Keratinocyte (primary cell): ENCODE measurements around the gene GDPD5.

Experiments used
- EZH2 ChIP-seq: IDR thresholded peaks from one replicate; pipeline ENCODE4 v1.6.1; 2012; ENCODE audit warnings: inconsistent platforms, mild to moderate bottlenecking, low read length, moderate library complexity
- TF ChIP-seq, protein P1 (sequence below), 3 experiments: IDR thresholded peaks in 1 of 3; conservative IDR thresholded peaks in 1 of 3; optimal IDR thresholded peaks in 1 of 3; 2 replicates in 2 of 3; 3 replicates in 1 of 3; pipeline versions ENCODE3 to v1.5.1; 2011; ENCODE audit warnings: low read length in 3 of 3, mild to moderate bottlenecking in 3 of 3, moderate library complexity in 2 of 3, control low read depth in 1 of 3, inconsistent platforms in 1 of 3; ENCODE audit not compliant: insufficient read depth in 2 of 3; ENCODE audit errors: extremely low read depth in 1 of 3

DNA sequence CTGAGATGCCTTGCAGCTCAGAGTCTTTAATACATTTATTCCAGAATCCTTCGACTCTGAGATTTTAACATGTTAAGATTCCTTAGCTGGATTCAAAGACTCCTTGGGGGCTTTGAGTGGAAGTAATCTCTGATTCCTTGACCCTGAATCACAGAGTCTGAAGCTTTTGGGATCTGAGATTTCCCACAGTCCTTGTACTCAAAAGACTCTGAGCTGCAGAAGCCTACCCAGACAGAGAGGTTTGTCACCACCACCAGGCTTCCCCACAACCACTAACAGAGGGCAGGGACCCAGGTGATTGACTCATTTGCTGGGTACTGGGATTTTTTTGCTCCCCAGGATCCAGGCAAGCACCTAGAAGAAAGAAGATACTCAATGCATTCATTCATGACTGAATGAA is 34.9 kb upstream of the GDPD5 start:
- TF ChIP-seq, protein P1, sequence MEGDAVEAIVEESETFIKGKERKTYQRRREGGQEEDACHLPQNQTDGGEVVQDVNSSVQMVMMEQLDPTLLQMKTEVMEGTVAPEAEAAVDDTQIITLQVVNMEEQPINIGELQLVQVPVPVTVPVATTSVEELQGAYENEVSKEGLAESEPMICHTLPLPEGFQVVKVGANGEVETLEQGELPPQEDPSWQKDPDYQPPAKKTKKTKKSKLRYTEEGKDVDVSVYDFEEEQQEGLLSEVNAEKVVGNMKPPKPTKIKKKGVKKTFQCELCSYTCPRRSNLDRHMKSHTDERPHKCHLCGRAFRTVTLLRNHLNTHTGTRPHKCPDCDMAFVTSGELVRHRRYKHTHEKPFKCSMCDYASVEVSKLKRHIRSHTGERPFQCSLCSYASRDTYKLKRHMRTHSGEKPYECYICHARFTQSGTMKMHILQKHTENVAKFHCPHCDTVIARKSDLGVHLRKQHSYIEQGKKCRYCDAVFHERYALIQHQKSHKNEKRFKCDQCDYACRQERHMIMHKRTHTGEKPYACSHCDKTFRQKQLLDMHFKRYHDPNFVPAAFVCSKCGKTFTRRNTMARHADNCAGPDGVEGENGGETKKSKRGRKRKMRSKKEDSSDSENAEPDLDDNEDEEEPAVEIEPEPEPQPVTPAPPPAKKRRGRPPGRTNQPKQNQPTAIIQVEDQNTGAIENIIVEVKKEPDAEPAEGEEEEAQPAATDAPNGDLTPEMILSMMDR (optimal IDR thresholded peaks at IDR 0.05 in 1 of 3, IDR thresholded peaks at IDR 0.05 in 1 of 3, conservative IDR thresholded peaks at IDR 0.05 in 1 of 3; ENCODE audit: extremely low read depth in 1 of 3, insufficient read depth in 2 of 3, low read length in 3 of 3): no peak
- no peak for TF ChIP-seq EZH2
